ENCODE data around the gene SLC4A9.

DNA sequence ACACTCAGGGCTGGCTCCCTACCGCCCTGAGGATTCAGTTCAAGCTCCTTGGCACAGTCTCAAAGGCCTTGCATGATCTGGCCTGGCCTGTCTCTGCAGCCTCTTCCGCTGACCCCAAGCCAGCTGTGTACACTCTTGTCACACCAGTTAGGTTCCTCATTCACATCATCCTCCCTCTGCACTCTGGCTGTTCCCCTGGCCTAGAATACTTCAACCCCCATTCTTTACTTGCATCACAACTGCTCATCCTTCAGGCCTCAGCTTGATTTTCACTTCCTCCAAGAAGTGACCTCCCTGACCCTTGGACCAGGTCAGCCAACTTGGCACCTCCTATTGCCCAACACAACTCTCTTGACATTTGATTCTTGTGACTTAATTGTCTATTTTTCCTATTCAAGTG lies 38.2 kb upstream of the SLC4A9 start:
- TF ChIP-seq, protein P1, sequence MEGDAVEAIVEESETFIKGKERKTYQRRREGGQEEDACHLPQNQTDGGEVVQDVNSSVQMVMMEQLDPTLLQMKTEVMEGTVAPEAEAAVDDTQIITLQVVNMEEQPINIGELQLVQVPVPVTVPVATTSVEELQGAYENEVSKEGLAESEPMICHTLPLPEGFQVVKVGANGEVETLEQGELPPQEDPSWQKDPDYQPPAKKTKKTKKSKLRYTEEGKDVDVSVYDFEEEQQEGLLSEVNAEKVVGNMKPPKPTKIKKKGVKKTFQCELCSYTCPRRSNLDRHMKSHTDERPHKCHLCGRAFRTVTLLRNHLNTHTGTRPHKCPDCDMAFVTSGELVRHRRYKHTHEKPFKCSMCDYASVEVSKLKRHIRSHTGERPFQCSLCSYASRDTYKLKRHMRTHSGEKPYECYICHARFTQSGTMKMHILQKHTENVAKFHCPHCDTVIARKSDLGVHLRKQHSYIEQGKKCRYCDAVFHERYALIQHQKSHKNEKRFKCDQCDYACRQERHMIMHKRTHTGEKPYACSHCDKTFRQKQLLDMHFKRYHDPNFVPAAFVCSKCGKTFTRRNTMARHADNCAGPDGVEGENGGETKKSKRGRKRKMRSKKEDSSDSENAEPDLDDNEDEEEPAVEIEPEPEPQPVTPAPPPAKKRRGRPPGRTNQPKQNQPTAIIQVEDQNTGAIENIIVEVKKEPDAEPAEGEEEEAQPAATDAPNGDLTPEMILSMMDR (IDR thresholded peaks at IDR 0.05; ENCODE audit: poor library complexity), result no peak
- TF ChIP-seq EZH2phosphoT487 (IDR thresholded peaks at IDR 0.05; ENCODE audit: low read depth, severe bottlenecking, unreplicated experiment) (no peak), EZH2 (IDR thresholded peaks at IDR 0.05; ENCODE audit: borderline replicate concordance) (no peak)

All from hepatocyte (in vitro differentiated cells).